ENCODE data around the gene PTTG1.

DNA sequence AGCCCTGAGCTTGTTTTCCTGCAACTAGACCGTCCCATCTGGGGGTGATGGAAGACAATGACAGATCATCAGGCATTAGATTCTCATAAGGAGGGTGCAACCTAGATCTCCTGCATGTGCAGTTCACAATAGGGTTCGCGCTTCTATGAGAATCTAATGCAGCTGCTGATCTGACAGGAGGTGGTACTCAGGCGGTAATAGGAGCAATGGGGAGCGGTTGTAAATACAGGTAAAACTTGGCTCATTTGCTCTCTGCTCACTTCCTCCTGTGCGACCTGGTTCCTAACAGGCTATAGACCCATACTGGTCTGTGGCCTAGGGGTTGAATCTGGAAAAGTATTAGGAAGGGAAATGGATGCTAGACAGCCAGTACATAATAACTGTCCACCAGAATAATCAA is 39.7 kb downstream of the PTTG1 start:
- TF ChIP-seq GATA2 (IDR thresholded peaks at IDR 0.05; ENCODE audit: low read depth, low read length) = no peak
- TF ChIP-seq GATA3 (IDR thresholded peaks at IDR 0.05; ENCODE audit: low read depth, low read length) = no peak
